ENCODE data around the gene TNRC6A. TPM values are rescaled to one million over a fixed set of nuclear protein-coding genes. Genes with fewer than 3 reads are reported as not detected.

Gene TNRC6A
- total RNA-seq, 1 experiment from 2014 or later: 20.3 TPM

GRCh38 chr16:24821129-24821528 lies 91.7 kb downstream of the TNRC6A start:
- no TSS peak for BruUV-seq (replicated peaks)
- no peak for DNase-seq
- CTCF ChIA-PET: no interaction called here

GRCh38 chr16:24822542-24822941 lies 93.1 kb downstream of the TNRC6A start:
- no peak for ATAC-seq
- Histone ChIP-seq H3K27ac (ENCODE audit: low read length) (no peak overlapping the region), H3K4me2 (ENCODE audit: low read length) (no peak overlapping the region), H3F3A (ENCODE audit: low read length, unreplicated experiment) (no peaks in the 10 kb centered on the region), H3K9me3 (ENCODE audit: low read length) (no peaks in the 10 kb centered on the region), H4K20me1 (ENCODE audit: low read length) (no peaks in the 10 kb centered on the region), H3K4me1 (ENCODE audit: insufficient read depth, low read length) (no peaks in the 10 kb centered on the region), H3K4me3 (ENCODE audit: low read length) (no peak overlapping the region), H3K36me3 (ENCODE audit: low read depth, low read length) (peaks cover 14% of the 10 kb centered on the region; the same call in 1 of the 2 replicates), H3K79me2 (ENCODE audit: low read length) (no peaks in the 10 kb centered on the region), H3K27me3 (ENCODE audit: low read length) (no peaks in the 10 kb centered on the region), H3K9ac (ENCODE audit: low read length) (no peak overlapping the region), H2AFZ (ENCODE audit: low read length) (no peak overlapping the region), H3K9me2 (replicated peaks; ENCODE audit: low read length) (no peaks in the 10 kb centered on the region)
- ChIA-PET POLR2A (ENCODE audit: unreplicated experiment) (no interaction called here), CTCF (no interaction called here)
- no TSS peak for BruUV-seq (replicated peaks)
- TF ChIP-seq CTCF (conservative IDR thresholded peaks at IDR 0.05; ENCODE audit: low read depth, low read length): no peak
- no peak for TF ChIP-seq EZH2phosphoT487 (IDR thresholded peaks at IDR 0.05; ENCODE audit: borderline replicate concordance, low read length)
- TF ChIP-seq EZH2 (IDR thresholded peaks at IDR 0.05; ENCODE audit: low read length, unreplicated experiment): no peak
- no peak for DNase-seq
- intact Hi-C loops (cut with micrococcal nuclease): no loop called here

More at GRCh38 chr16:24821129-24821528, 91.7 kb downstream of the TNRC6A start:
- no peaks in the 10 kb centered on the region for H3K27me3 ChIP-seq (ENCODE audit: low read length)
- H3K9ac ChIP-seq (ENCODE audit: low read length): no peak overlapping the region
- no peak overlapping the region for H3K4me2 ChIP-seq (ENCODE audit: low read length)
- no peaks in the 10 kb centered on the region for H3K9me2 ChIP-seq (replicated peaks; ENCODE audit: low read length)
- H4K20me1 ChIP-seq (ENCODE audit: low read length): no peaks in the 10 kb centered on the region
- no peaks in the 10 kb centered on the region for H3K4me1 ChIP-seq (ENCODE audit: insufficient read depth, low read length)
- POLR2A ChIA-PET (ENCODE audit: unreplicated experiment): no interaction called here
- no peaks in the 10 kb centered on the region for H3K9me3 ChIP-seq (ENCODE audit: low read length)
- H3K27ac ChIP-seq (ENCODE audit: low read length): no peak overlapping the region
- no peak overlapping the region for H3K4me3 ChIP-seq (ENCODE audit: low read length)
- no peaks in the 10 kb centered on the region for H3K79me2 ChIP-seq (ENCODE audit: low read length)
- no peak for ATAC-seq
- intact Hi-C loops (cut with micrococcal nuclease): no loop called here
- H3K36me3 ChIP-seq (ENCODE audit: low read depth, low read length): peaks cover 21% of the 10 kb centered on the region
- TF ChIP-seq EZH2 (IDR thresholded peaks at IDR 0.05; ENCODE audit: low read length, unreplicated experiment) (no peak), EZH2phosphoT487 (IDR thresholded peaks at IDR 0.05; ENCODE audit: borderline replicate concordance, low read length) (no peak), CTCF (conservative IDR thresholded peaks at IDR 0.05; ENCODE audit: low read depth, low read length) (no peak)
- H3F3A ChIP-seq (ENCODE audit: low read length, unreplicated experiment): no peaks in the 10 kb centered on the region
- no peak overlapping the region for H2AFZ ChIP-seq (ENCODE audit: low read length)

GRCh38 chr16:24822974-24823373 lies 93.5 kb downstream of the TNRC6A start:
- H2AFZ ChIP-seq (ENCODE audit: low read length): no peak overlapping the region
- no peaks in the 10 kb centered on the region for H3K27me3 ChIP-seq (ENCODE audit: low read length)
- no peaks in the 10 kb centered on the region for H3K79me2 ChIP-seq (ENCODE audit: low read length)
- ChIA-PET CTCF (no interaction called here), POLR2A (ENCODE audit: unreplicated experiment) (no interaction called here)
- no peaks in the 10 kb centered on the region for H3K9me2 ChIP-seq (replicated peaks; ENCODE audit: low read length)
- H3K36me3 ChIP-seq (ENCODE audit: low read depth, low read length): peaks cover 14% of the 10 kb centered on the region; the same call in 1 of the 2 replicates
- H3K4me3 ChIP-seq (ENCODE audit: low read length): no peak overlapping the region
- no peak overlapping the region for H3K27ac ChIP-seq (ENCODE audit: low read length)
- no peak for TF ChIP-seq EZH2 (IDR thresholded peaks at IDR 0.05; ENCODE audit: low read length, unreplicated experiment)
- no peak for TF ChIP-seq CTCF (conservative IDR thresholded peaks at IDR 0.05; ENCODE audit: low read depth, low read length)
- no peak for TF ChIP-seq EZH2phosphoT487 (IDR thresholded peaks at IDR 0.05; ENCODE audit: borderline replicate concordance, low read length)
- H3K4me2 ChIP-seq (ENCODE audit: low read length): no peak overlapping the region
- BruUV-seq (replicated peaks): no TSS peak
- H3F3A ChIP-seq (ENCODE audit: low read length, unreplicated experiment): no peaks in the 10 kb centered on the region
- ATAC-seq (no peak), DNase-seq (no peak)
- H3K4me1 ChIP-seq (ENCODE audit: insufficient read depth, low read length): no peaks in the 10 kb centered on the region
- no peak overlapping the region for H3K9ac ChIP-seq (ENCODE audit: low read length)
- H4K20me1 ChIP-seq (ENCODE audit: low read length): no peaks in the 10 kb centered on the region
- intact Hi-C loops (cut with micrococcal nuclease): no loop called here
- no peaks in the 10 kb centered on the region for H3K9me3 ChIP-seq (ENCODE audit: low read length)

Measured in PC-3 (cell line).